ENCODE results near the gene UBE2N. TPM values are rescaled to one million over a fixed set of nuclear protein-coding genes. Genes with fewer than 3 reads are reported as not detected.

UBE2N gene
- total RNA-seq: 10 to 100 TPM; 39.1 to 64.0 (median 45.2) TPM

- TF ChIP-seq CTCF (IDR thresholded peaks at IDR 0.05): no peak
- DNase-seq (ENCODE audit: low spot score) (peak; percentile 85), ATAC-seq (ENCODE audit: low FRiP score) (peak; percentile 97)
Observed at GRCh38 chr12:93441617-93442410, at the start of gene UBE2N. UBE2N (minus strand) TSS chr12:93441947; CDS start chr12:93441884, 63 bp downstream.

- ATAC-seq (ENCODE audit: low FRiP score) (no peak), DNase-seq (ENCODE audit: low spot score) (no peak)
- no peak for TF ChIP-seq CTCF (IDR thresholded peaks at IDR 0.05)
Observed at GRCh38 chr12:93484315-93484981, 42.7 kb upstream of the UBE2N start.

GRCh38 chr12:93483151-93483807 is 41.5 kb upstream of the UBE2N start:
- no peak for ATAC-seq (ENCODE audit: low FRiP score)

GRCh38 chr12:93482721-93483120 is 41.0 kb upstream of the UBE2N start:
- ATAC-seq (ENCODE audit: low FRiP score) (no peak), DNase-seq (ENCODE audit: low spot score) (no peak)
- TF ChIP-seq CTCF (IDR thresholded peaks at IDR 0.05): no peak

More at GRCh38 chr12:93483151-93483807, 41.5 kb upstream of the UBE2N start:
- no peak for TF ChIP-seq CTCF (IDR thresholded peaks at IDR 0.05)
- DNase-seq (ENCODE audit: low spot score): no peak

- no peak for TF ChIP-seq CTCF (IDR thresholded peaks at IDR 0.05)
- DNase-seq (ENCODE audit: low spot score) (no peak), ATAC-seq (ENCODE audit: low FRiP score) (no peak)
Observed at GRCh38 chr12:93476555-93476954, 34.8 kb upstream of the UBE2N start.

- no peak for DNase-seq (ENCODE audit: low spot score)
- no peak for TF ChIP-seq CTCF (IDR thresholded peaks at IDR 0.05)
- no peak for ATAC-seq (ENCODE audit: low FRiP score)
Observed at GRCh38 chr12:93469386-93469785, 27.6 kb upstream of the UBE2N start.

All from omental fat pad (tissue), 4 donors.